HepG2 (cell line): ENCODE data around the gene MED9. TPM values are rescaled to one million over a fixed set of nuclear protein-coding genes. Genes with fewer than 3 reads are reported as not detected.

Experiments used
- ATF7-NPFF ChIP-seq: sonication (generic); formaldehyde crosslinking; IDR thresholded peaks from 2 replicates; pipeline ENCODE4 v1.8.1; 2023; ENCODE audit warnings: mild to moderate bottlenecking, low read depth, missing genetic modification reagents, moderate library complexity
- CSRNP1 ChIP-seq: sonication (generic); formaldehyde crosslinking; IDR thresholded peaks from 2 replicates; pipeline ENCODE4 v1.8.1; 2023; ENCODE audit warnings: mild to moderate bottlenecking, missing genetic modification reagents
- DBP ChIP-seq: sonication (generic); formaldehyde crosslinking; IDR thresholded peaks from 2 replicates; pipeline ENCODE4 v1.4.0; 2020; ENCODE audit warnings: missing genetic modification reagents; ENCODE audit errors: not compliant biosample characterization
- GMEB1 ChIP-seq: sonication (generic); formaldehyde crosslinking; IDR thresholded peaks from 2 replicates; pipeline ENCODE4 v1.5.1; 2020; ENCODE audit warnings: missing genetic modification reagents, mild to moderate bottlenecking, borderline replicate concordance
- HDAC1 ChIP-seq: sonication (generic); formaldehyde crosslinking; IDR thresholded peaks from 2 replicates; pipeline ENCODE4 v1.5.1; 2020; ENCODE audit warnings: mild to moderate bottlenecking, missing genetic modification reagents
- KLF13 ChIP-seq: sonication (generic); formaldehyde crosslinking; IDR thresholded peaks from 2 replicates; pipeline ENCODE4 v1.4.0; 2020; ENCODE audit warnings: mild to moderate bottlenecking, missing genetic modification reagents
- MIXL1 ChIP-seq: IDR thresholded peaks from 2 replicates; pipeline ENCODE4 v1.6.1; 2016
- MTF1 ChIP-seq: sonication (generic); formaldehyde crosslinking; IDR thresholded peaks from 2 replicates; pipeline ENCODE4 v1.5.0; 2020; ENCODE audit warnings: missing genetic modification reagents
- MYC ChIP-seq: sonication (generic); formaldehyde crosslinking; IDR thresholded peaks from 2 replicates; pipeline ENCODE4 v1.9.0; 2021; ENCODE audit warnings: missing genetic modification reagents, borderline replicate concordance
- NFYC ChIP-seq: IDR thresholded peaks from 2 replicates; pipeline ENCODE4 v1.6.1; 2016; ENCODE audit warnings: missing genetic modification reagents, missing compliant biosample characterization
- NPAS2 ChIP-seq: sonication (generic); formaldehyde crosslinking; IDR thresholded peaks from 2 replicates; pipeline ENCODE4 v1.8.0; 2022; ENCODE audit warnings: mild to moderate bottlenecking, missing genetic modification reagents, borderline replicate concordance
- NR3C1 ChIP-seq: sonication (generic); formaldehyde crosslinking; IDR thresholded peaks from 2 replicates; pipeline ENCODE4 v1.4.0; 2020; ENCODE audit warnings: missing genetic modification reagents
- PCBP1 ChIP-seq: fragments of 200-400 bp; formaldehyde crosslinking; IDR thresholded peaks from 2 replicates; pipeline ENCODE4 v1.6.1; 2017; ENCODE audit warnings: mild to moderate bottlenecking, low read depth, low read length, borderline replicate concordance
- PHF8 ChIP-seq: sonication (generic); formaldehyde crosslinking; IDR thresholded peaks from 2 replicates; pipeline ENCODE4 v1.5.0; 2020; ENCODE audit warnings: missing genetic modification reagents
- SMYD3 ChIP-seq: sonication (generic); formaldehyde crosslinking; IDR thresholded peaks from 2 replicates; pipeline ENCODE4 v1.8.1; 2023; ENCODE audit warnings: mild to moderate bottlenecking, missing genetic modification reagents
- ZBTB1 ChIP-seq: sonication (generic); formaldehyde crosslinking; IDR thresholded peaks from 2 replicates; pipeline ENCODE4 v1.4.0; 2020; ENCODE audit warnings: missing genetic modification reagents, borderline replicate concordance
- ZBTB25 ChIP-seq: IDR thresholded peaks from 2 replicates; pipeline ENCODE4 v1.6.1; 2018; ENCODE audit warnings: missing genetic modification reagents
- ZFP37 ChIP-seq: sonication (generic); formaldehyde crosslinking; IDR thresholded peaks from 2 replicates; pipeline ENCODE4 v1.4.0; 2020; ENCODE audit warnings: missing genetic modification reagents, borderline replicate concordance
- ZNF619 ChIP-seq: sonication (generic); formaldehyde crosslinking; IDR thresholded peaks from 2 replicates; pipeline ENCODE4 v1.4.0; 2020; ENCODE audit warnings: mild to moderate bottlenecking, missing genetic modification reagents
- ZNF644 ChIP-seq: IDR thresholded peaks from 2 replicates; pipeline ENCODE4 v1.6.1; 2016; ENCODE audit warnings: low read depth
- ZNF691 ChIP-seq: sonication (generic); formaldehyde crosslinking; IDR thresholded peaks from 2 replicates; pipeline ENCODE4 v1.4.0; 2020; ENCODE audit warnings: missing genetic modification reagents, low read depth, mild to moderate bottlenecking, borderline replicate concordance
- ZNF713 ChIP-seq: sonication (generic); formaldehyde crosslinking; IDR thresholded peaks from 2 replicates; pipeline ENCODE4 v1.4.0; 2020; ENCODE audit warnings: mild to moderate bottlenecking, missing genetic modification reagents
- polyA plus RNA-seq, 8 experiments: library from polyadenylated mRNA; depleted of rRNA in 3 of 8; stranded (reverse) in 7 of 8; unstranded in 1 of 8; fragments of >200 nt; fragmentation: Illumina TruSeq in 4 of 8; extraction: Trizol in 4 of 8; gene quantifications; 2 replicates each; pipeline versions ENCODE4 v1.2.1 to v1.2.3, GENCODE V29; 2011 to 2016; ENCODE audit warnings: low read depth in 4 of 8, missing spikeins in 1 of 8, mixed read lengths in 1 of 8; ENCODE audit not compliant: insufficient read depth in 1 of 8
- total RNA-seq, 5 experiments: library from RNA; depleted of rRNA; stranded (reverse); fragments of >200 nt; fragmentation: Illumina TruSeq; extraction: Trizol; gene quantifications; 2 replicates each; pipeline ENCODE4 v1.2.3, GENCODE V29; 2016; ENCODE audit warnings: low read depth in 1 of 5

The MED9 gene
- total and polyA plus RNA-seq, 2 of the 13 experiments (the other 11 are each of a cell fraction or from before 2014, with no cell fraction given), result 11.9 to 15.1 TPM

- TF ChIP-seq GMEB1, result peak; percentile 24; the same call in 1 of the 2 replicates
- 0 out of 2 replicates have a peak, but pooled peaks have one; percentile 25 for TF ChIP-seq PHF8 (CRISPR knock-in tag)
- no peak for TF ChIP-seq KLF13 (CRISPR knock-in tag)
- no peak for TF ChIP-seq NR3C1 (CRISPR knock-in tag)
- no peak for TF ChIP-seq NFYC (CRISPR knock-in tag)
- no peak for TF ChIP-seq ZNF713 (CRISPR knock-in tag)
- TF ChIP-seq ZBTB25 (CRISPR knock-in tag), result no peak
- no peak for TF ChIP-seq ZNF619 (CRISPR knock-in tag)
- no peak for TF ChIP-seq PCBP1
- no peak for TF ChIP-seq NPAS2 (CRISPR knock-in tag)
- TF ChIP-seq MTF1 (CRISPR knock-in tag), result no peak
- TF ChIP-seq DBP (CRISPR knock-in tag), result no peak
- TF ChIP-seq MIXL1 (CRISPR knock-in tag), result peak; percentile 43; the same call in 1 of the 2 replicates
- peak; percentile 45; the same call in 1 of the 2 replicates for TF ChIP-seq MYC
- peak; percentile 74 for TF ChIP-seq HDAC1 (CRISPR knock-in tag)
- TF ChIP-seq ZBTB1 (CRISPR knock-in tag), result no peak
- no peak for TF ChIP-seq ATF7-NPFF (CRISPR knock-in tag)
- peak; percentile 62; the same call in 1 of the 2 replicates for TF ChIP-seq ZNF691 (CRISPR knock-in tag)
- TF ChIP-seq CSRNP1 (CRISPR knock-in tag), result peak; percentile 27; the same call in 1 of the 2 replicates
- TF ChIP-seq ZNF644, result no peak
- TF ChIP-seq SMYD3 (CRISPR knock-in tag), result no peak
- TF ChIP-seq ZFP37 (CRISPR knock-in tag), result no peak
Observed at GRCh38 chr17:17462048-17462824, 14.6 kb upstream of the MED9 start (continued).
